Ishikawa (cell line): ENCODE measurements around the gene MAML2.

Experiments
- CEBPB ChIP-seq: IDR thresholded peaks from 2 replicates; pipeline ENCODE4 v1.6.1; 2012
- CREB1 ChIP-seq: IDR thresholded peaks from 2 replicates; pipeline ENCODE4 v1.6.1; 2012; ENCODE audit warnings: low read depth
- EGR1 ChIP-seq: IDR thresholded peaks from 2 replicates; pipeline ENCODE4 v1.6.1; 2012
- EP300 ChIP-seq: IDR thresholded peaks from 2 replicates; pipeline ENCODE4 v1.6.1; 2012; ENCODE audit warnings: borderline replicate concordance
- FOXM1 ChIP-seq: IDR thresholded peaks from 2 replicates; pipeline ENCODE4 v1.6.1; 2012; ENCODE audit warnings: low read depth, borderline replicate concordance
- MAX ChIP-seq: IDR thresholded peaks from 2 replicates; pipeline ENCODE4 v1.6.1; 2012
- NFIC ChIP-seq: IDR thresholded peaks from 2 replicates; pipeline ENCODE4 v1.6.1; 2012
- RAD21 ChIP-seq: IDR thresholded peaks from 2 replicates; pipeline ENCODE4 v1.6.1; 2012; ENCODE audit warnings: low read depth
- REST ChIP-seq: IDR thresholded peaks from 2 replicates; pipeline ENCODE4 v1.6.1; 2012; ENCODE audit warnings: low read depth, mild to moderate bottlenecking
- TAF1 ChIP-seq: IDR thresholded peaks from 2 replicates; pipeline ENCODE4 v1.6.1; 2012; ENCODE audit warnings: low read depth, mild to moderate bottlenecking
- TCF12 ChIP-seq: IDR thresholded peaks from 2 replicates; pipeline ENCODE4 v1.6.1; 2012; ENCODE audit warnings: low read depth
- TEAD4 ChIP-seq: IDR thresholded peaks from 2 replicates; pipeline ENCODE4 v1.6.1; 2012
- USF1 ChIP-seq: IDR thresholded peaks from 2 replicates; pipeline ENCODE4 v1.6.1; 2012
- YY1 ChIP-seq: IDR thresholded peaks from 2 replicates; pipeline ENCODE4 v1.6.1; 2012; ENCODE audit warnings: low read depth
- ZBTB7A ChIP-seq: IDR thresholded peaks from 2 replicates; pipeline ENCODE4 v1.6.1; 2012; ENCODE audit warnings: low read depth

Gene MAML2

GRCh38 chr11:96085319-96085930 lies 257.6 kb downstream of the MAML2 start:
- no peak for TF ChIP-seq USF1
- TF ChIP-seq YY1: no peak
- no peak for TF ChIP-seq NFIC
- no peak for TF ChIP-seq EGR1
- no peak for TF ChIP-seq RAD21
- TF ChIP-seq EP300: no peak
- TF ChIP-seq FOXM1: no peak
- TF ChIP-seq ZBTB7A: no peak
- TF ChIP-seq CEBPB: no peak
- no peak for TF ChIP-seq REST
- TF ChIP-seq MAX: no peak
- TF ChIP-seq CREB1: no peak
- no peak for TF ChIP-seq TAF1
- no peak for TF ChIP-seq TCF12
- no peak for TF ChIP-seq TEAD4

- TF ChIP-seq CEBPB (no peak), TEAD4 (no peak), FOXM1 (no peak), EGR1 (no peak), TCF12 (no peak), TAF1 (no peak), USF1 (no peak), REST (no peak), ZBTB7A (no peak), CREB1 (no peak), MAX (no peak), YY1 (no peak), EP300 (no peak), NFIC (no peak), RAD21 (no peak)
Observed at GRCh38 chr11:96084610-96085318, 258.2 kb downstream of the MAML2 start.

- TF ChIP-seq CEBPB (no peak), MAX (no peak), CREB1 (no peak), REST (no peak), USF1 (no peak), EP300 (no peak), YY1 (no peak), NFIC (no peak), ZBTB7A (no peak), EGR1 (no peak), TCF12 (no peak), RAD21 (no peak), FOXM1 (no peak), TAF1 (no peak), TEAD4 (no peak)
Observed at GRCh38 chr11:96082936-96083335, 260.1 kb downstream of the MAML2 start.
